ENCODE results near the gene WDR70. TPM values are rescaled to one million over a fixed set of nuclear protein-coding genes. Genes with fewer than 3 reads are reported as not detected.
"Not testable (repeated sequence)": the region's sequence is repeated elsewhere in the genome, so short reads cannot be mapped to it uniquely, and the experiment has no call there.

Gene WDR70
- total RNA-seq (2014; rRNA removed; shearing (Covaris generic)) = 28.4 and 34.9 TPM in 2 replicates

DNA sequence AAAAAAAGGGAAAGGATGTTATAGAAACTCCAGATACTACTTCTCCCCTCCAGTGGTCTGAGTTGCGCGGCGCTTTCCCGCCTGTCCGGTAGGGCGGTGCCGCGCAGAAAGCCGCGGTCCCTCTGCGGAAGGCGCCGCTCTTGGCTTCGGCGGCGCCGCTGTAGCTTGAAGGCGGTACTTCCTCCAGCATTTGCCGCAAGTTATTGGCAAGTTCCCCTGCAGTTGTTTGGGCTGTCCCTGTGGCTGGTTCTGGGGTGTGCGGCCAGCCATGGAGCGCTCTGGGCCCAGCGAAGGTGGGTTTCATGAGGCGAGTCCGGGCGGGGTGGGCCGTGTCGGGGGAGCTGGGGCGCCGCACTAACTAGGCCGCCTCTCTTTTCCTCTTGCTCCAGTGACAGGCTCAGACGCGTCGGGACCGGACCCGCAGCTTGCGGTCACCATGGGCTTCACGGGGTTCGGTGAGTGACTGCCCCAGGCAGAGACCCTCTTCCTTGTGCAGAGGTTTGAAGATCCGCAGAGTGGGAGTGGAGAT, at the start of gene WDR70:
Gene WDR70 (plus strand): TSS at position 219 of the 529 bp plus-strand sequence. CDS start 50 bp downstream, at position 269.
- not testable (repeated sequence) for H3K27me3 ChIP-seq (replicated peaks); H3K4me1 ChIP-seq (replicated peaks); H3K9me3 ChIP-seq (replicated peaks)
- Histone ChIP-seq H3K36me3 (peaks cover 11% of the 10 kb centered on the region), H3K4me3 (peak within 1 kb of the TSS; percentile 46), H3K27ac (0 out of 2 replicates have a peak within 1 kb of the TSS, but pooled peaks have one; percentile 21)
- DNase-seq (ENCODE audit: low read depth in 1 of 2, low spot score in 2 of 2) = peak; percentile 85 to 87

DNA sequence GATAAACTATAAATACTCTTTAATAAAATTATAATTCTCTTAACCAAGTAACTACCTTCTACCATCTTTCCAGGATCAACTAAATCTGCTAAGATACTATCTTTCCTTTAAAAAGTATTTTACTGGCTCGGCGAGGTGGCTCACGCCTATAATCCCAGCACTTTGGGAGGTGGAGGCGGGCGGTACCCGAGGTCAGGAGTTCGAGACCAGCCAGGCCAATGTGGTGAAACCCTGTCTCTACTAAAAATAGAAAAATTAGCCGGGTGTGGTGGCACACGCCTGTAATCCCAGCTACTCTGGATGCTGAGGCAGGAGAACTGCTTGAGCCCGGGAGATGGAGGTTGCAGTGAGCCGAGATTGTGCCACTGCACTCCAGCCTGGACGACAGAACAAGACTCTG, 44.4 kb upstream of the WDR70 start:
- H3K36me3 ChIP-seq = peaks cover 86% of the 10 kb centered on the region
- not testable (repeated sequence) for H3K4me1 ChIP-seq (replicated peaks); DNase-seq (ENCODE audit: low read depth in 1 of 2, low spot score in 2 of 2); H3K27ac ChIP-seq; H3K27me3 ChIP-seq (replicated peaks); H3K4me3 ChIP-seq; H3K9me3 ChIP-seq (replicated peaks)

DNA sequence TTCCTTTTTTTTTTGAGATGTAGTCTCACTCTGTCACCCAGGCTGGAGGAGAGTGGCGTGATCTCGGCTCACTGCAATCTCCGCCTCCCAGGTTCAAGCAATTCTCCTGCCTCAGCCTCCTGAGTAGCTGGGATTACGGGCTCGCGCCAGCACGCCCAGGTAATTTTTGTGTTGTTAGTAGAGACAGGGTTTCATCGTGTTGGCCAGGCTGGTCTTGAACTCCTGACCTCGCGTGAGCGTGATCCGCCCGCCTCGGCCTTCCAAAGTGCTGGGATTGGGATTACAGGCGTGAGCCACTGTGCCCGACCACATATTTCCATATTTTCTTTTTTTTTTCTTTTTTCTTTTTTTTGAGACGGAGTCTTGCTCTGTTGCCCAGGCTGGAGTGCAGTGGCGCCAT, 36.4 kb upstream of the WDR70 start:
- not testable (repeated sequence) for H3K4me3 ChIP-seq; H3K4me1 ChIP-seq (replicated peaks)

DNA sequence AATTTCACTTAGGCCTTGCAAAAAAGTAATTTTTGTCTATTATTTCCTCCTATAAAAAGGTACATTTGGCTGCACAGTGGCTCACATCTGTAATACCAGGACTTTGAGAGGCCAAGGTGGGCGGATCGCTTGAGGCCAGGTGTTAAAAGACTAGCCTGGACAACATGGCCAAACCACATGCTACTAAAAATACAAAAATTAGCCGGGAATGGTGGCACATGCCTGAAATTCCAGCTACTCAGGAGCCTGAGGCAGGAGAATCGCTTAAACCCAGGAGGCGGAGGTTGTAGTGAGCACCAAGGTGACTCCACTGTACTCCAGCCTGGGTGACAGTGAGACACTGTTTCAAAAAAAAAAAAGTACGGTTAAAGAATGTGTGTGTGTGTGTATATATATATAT, 24.0 kb upstream of the WDR70 start:
- Histone ChIP-seq H3K27ac (no peak overlapping the region), H3K27me3 (replicated peaks) (no peaks in the 10 kb centered on the region), H3K36me3 (peaks cover 79% of the 10 kb centered on the region), H3K4me1 (replicated peaks) (no peaks in the 10 kb centered on the region), H3K4me3 (no peak overlapping the region), H3K9me3 (replicated peaks) (no peaks in the 10 kb centered on the region)
- DNase-seq (ENCODE audit: low read depth in 1 of 2, low spot score in 2 of 2) = no peak

More for the DNA sequence above, 36.4 kb upstream of the WDR70 start:
- not testable (repeated sequence) for H3K27ac ChIP-seq; H3K27me3 ChIP-seq (replicated peaks); DNase-seq (ENCODE audit: low read depth in 1 of 2, low spot score in 2 of 2); H3K9me3 ChIP-seq (replicated peaks)
- peaks cover 83% of the 10 kb centered on the region for H3K36me3 ChIP-seq

DNA sequence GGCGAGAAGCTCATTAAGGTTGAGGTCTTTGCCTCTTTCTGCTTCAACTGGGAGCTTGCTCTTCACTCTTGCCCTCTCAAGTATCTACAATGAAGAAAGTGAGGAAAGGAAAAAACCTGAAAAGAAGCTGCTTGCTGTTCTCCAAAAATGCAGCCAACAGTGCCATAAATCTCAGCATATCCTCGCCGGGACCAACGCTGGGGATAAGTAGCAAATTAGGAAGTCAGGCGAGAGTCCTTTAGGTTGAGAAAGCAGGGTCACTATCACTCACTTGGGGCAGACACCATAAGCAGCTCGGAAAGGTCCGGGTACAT, 8.6 kb upstream of the WDR70 start:
- Histone ChIP-seq H3K36me3 (peaks cover 21% of the 10 kb centered on the region), H3K4me1 (replicated peaks) (peaks cover 16% of the 10 kb centered on the region), H3K4me3 (peak overlapping the region; percentile 60), H3K27ac (peak overlapping the region; percentile 63), H3K9me3 (replicated peaks) (no peaks in the 10 kb centered on the region), H3K27me3 (replicated peaks) (no peaks in the 10 kb centered on the region)
- DNase-seq (ENCODE audit: low read depth in 1 of 2, low spot score in 2 of 2) = no peak

DNA sequence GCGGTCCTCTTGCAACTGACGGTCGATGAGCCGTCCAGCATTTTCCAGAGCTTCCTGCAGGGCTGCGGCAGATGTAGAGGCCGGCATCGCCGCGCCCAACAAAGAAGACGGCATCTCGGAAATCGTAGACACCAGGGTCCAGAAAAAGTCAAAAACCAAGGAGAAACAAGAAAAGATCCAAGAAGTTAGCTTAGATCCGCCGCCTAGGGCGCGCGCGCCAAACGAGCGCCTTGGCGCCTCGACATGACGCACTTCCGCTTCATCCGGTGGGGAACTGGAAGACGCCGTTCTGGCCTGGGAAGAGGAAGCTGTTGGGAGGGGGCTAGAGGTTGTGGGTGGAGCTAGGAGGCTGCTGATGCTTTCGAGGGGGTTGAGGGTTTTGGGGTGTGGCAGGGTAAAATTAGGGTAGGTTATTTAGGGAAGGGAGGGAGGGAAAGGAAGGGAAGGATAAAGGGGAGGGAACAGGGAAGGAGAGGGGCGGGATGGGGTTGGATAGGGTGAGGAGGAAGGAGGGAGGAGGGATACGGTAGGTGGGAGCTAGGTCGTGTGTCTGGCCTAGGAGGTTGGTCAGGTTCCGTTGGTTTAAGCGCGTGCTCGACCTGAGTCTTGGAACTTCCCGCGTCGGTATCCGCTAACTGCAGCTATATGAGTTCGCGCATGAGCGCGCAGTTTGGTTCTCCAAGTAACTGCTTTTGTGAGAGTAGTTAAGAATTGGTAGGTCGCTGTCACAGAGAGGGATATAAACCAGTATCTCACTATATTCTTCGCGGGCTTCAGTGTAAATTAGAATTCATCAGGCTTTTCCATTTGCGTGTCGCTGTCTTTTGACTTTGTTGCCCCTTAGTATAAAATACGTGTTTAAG, 8.0 kb upstream of the WDR70 start, which contains the start of gene NUP155:
Gene NUP155 (minus strand): TSS at position 243 of the 863 bp plus-strand sequence. CDS start 129 bp downstream, at position 114.
- peak; percentile 91 to 96 for DNase-seq (ENCODE audit: low read depth in 1 of 2, low spot score in 2 of 2)
- H3K4me3 ChIP-seq = peak within 1 kb of the TSS; percentile 60
- H3K9me3 ChIP-seq (replicated peaks) = no peaks in the 10 kb centered on the region
- H3K4me1 ChIP-seq (replicated peaks) = peaks cover 16% of the 10 kb centered on the region
- H3K27me3 ChIP-seq (replicated peaks) = no peaks in the 10 kb centered on the region
- peak within 1 kb of the TSS; percentile 63 for H3K27ac ChIP-seq
- H3K36me3 ChIP-seq = peaks cover 21% of the 10 kb centered on the region

DNA sequence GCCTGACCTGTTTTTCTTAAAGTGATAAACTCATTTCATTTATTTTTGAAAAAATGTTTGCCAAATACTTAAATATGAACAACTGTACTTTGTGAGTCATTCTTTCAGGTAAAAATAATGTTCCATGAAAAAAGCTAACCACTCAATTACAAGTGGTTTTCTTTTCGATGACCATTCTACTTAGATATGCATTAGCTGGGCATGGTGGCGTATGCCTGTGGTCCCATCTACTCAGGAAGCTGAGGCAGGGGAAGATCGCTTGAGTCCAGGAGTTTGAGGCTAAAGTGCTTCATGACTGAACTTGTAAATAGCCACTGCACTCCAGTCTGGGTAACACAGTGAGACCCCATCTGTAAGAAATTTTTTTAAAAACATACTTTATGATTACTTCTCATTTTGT, 4.0 kb upstream of the WDR70 start:
- Histone ChIP-seq H3K9me3 (replicated peaks) (no peaks in the 10 kb centered on the region), H3K4me1 (replicated peaks) (peaks cover 6% of the 10 kb centered on the region), H3K27me3 (replicated peaks) (no peaks in the 10 kb centered on the region), H3K36me3 (0 out of 2 replicates have a peak, but pooled peaks cover 3% of the 10 kb centered on the region), H3K27ac (no peak overlapping the region), H3K4me3 (no peak overlapping the region)
- DNase-seq (ENCODE audit: low read depth in 1 of 2, low spot score in 2 of 2) = no peak

DNA sequence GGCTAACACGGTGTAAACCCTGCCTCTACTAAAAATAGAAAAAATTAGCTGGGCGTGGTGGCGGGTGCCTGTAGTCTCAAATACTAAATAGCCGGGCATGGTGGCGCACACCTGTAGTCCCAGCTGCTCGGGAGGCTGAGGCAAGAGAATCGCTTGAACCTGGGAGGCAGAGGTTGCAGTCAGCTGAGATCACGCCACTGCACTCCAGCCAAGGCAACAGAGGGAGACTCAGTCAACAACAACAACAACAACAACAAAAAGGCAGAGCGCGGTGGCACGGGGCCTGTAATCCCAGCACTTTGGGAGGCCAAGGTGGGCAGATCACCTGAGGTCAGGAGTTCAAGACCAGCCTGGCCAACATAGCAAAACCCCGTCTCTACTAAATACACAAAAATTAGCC, 1.1 kb upstream of the WDR70 start:
- H3K4me1 ChIP-seq (replicated peaks); H3K9me3 ChIP-seq (replicated peaks); DNase-seq (ENCODE audit: low read depth in 1 of 2, low spot score in 2 of 2); H3K36me3 ChIP-seq; H3K27me3 ChIP-seq (replicated peaks); H3K4me3 ChIP-seq; H3K27ac ChIP-seq: not testable (repeated sequence)

DNA sequence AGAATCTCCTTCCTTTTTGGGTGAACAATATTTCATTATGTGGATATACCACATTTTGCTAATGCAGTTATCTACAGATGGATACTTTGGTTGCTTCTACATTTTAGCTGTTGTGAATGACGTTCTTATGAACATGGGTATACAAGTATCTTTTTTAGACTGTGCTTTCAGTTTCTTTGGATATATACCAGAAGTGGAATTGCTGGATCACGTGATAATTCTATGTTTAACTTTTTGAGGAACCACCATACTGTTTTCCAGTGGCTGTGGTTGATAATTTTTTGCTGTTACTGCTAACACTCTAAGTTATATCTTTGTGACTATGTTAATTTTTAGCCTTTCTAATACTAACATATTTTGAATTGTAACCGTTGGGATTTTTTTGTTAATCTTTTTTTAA, 12.5 kb downstream of the WDR70 start:
- no peak overlapping the region for H3K27ac ChIP-seq
- no peak overlapping the region for H3K4me3 ChIP-seq
- DNase-seq (ENCODE audit: low read depth in 1 of 2, low spot score in 2 of 2) = no peak
- no peaks in the 10 kb centered on the region for H3K27me3 ChIP-seq (replicated peaks)
- no peaks in the 10 kb centered on the region for H3K4me1 ChIP-seq (replicated peaks)
- no peaks in the 10 kb centered on the region for H3K9me3 ChIP-seq (replicated peaks)
- H3K36me3 ChIP-seq = peaks cover 50% of the 10 kb centered on the region

DNA sequence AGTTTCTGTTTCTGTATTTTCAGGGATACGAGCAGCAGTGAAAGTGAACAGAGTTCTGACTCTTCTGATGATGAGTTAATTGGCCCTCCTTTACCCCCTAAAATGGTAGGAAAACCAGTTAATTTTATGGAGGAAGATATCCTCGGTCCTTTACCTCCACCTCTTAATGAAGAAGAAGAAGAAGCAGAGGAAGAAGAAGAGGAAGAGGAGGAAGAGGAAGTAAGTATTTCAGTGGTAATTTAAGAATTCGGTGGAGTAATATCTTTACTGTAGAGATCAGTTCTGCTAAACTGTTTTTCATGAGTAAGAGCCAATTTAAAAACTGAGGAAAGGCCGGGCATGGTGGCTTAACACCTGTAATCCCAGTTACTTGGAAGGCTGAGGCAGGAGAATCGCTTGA, 17.2 kb downstream of the WDR70 start:
- Histone ChIP-seq H3K9me3 (replicated peaks) (no peaks in the 10 kb centered on the region), H3K27ac (no peak overlapping the region), H3K27me3 (replicated peaks) (no peaks in the 10 kb centered on the region), H3K4me1 (replicated peaks) (peaks cover 15% of the 10 kb centered on the region), H3K36me3 (peaks cover 58% of the 10 kb centered on the region), H3K4me3 (no peak overlapping the region)
- no peak for DNase-seq (ENCODE audit: low read depth in 1 of 2, low spot score in 2 of 2)

DNA sequence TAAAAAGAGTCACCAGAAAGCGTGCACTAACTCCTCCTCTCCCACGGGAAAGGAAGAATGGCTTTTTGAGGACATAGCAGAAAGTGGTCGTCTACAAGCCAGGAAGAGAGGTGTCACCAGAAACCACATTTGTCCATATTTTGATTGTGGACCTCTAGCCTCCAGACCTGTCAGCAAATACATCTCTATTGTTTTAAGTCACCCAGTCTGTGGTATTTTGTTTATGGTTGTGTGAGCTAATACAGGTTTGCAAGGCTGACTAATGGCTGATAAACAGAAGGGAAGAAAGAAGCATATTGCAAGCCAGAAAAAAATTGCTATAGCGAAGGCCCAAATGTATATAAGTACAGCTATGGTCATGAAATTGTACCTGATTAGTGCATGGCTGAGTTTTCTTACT, 21.4 kb downstream of the WDR70 start:
- H3K4me3 ChIP-seq = no peak overlapping the region
- no peak overlapping the region for H3K27ac ChIP-seq
- H3K4me1 ChIP-seq (replicated peaks) = peaks cover 15% of the 10 kb centered on the region
- H3K27me3 ChIP-seq (replicated peaks) = no peaks in the 10 kb centered on the region
- peaks cover 18% of the 10 kb centered on the region for H3K36me3 ChIP-seq
- H3K9me3 ChIP-seq (replicated peaks) = no peaks in the 10 kb centered on the region
- peak in 1 of 2 experiments; percentile 57 for DNase-seq (ENCODE audit: low read depth in 1 of 2, low spot score in 2 of 2)

DNA sequence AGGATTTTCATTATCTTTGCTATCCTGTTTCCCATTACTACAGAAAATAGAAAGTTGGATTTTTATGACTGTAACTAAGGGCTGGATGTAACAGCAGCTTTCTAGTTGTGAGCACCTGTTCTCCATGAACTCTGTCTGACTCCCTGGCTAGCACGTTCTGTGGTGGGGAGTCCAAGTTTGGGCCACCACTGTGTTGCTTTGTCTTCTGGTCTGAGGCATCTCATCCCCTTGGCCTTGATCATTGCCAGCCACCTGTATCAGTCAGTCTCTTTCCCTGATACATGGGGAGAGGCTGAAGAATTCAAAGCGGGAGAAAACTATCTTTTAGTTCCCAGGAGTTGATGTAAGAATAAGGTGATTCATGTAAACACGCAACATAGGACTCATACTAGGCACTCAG, 33.4 kb downstream of the WDR70 start:
- no peaks in the 10 kb centered on the region for H3K27me3 ChIP-seq (replicated peaks)
- H3K4me3 ChIP-seq = no peak overlapping the region
- no peak overlapping the region for H3K27ac ChIP-seq
- H3K36me3 ChIP-seq = 0 out of 2 replicates have a peak, but pooled peaks cover under 1% of the 10 kb centered on the region
- DNase-seq (ENCODE audit: low read depth in 1 of 2, low spot score in 2 of 2) = no peak
- no peaks in the 10 kb centered on the region for H3K4me1 ChIP-seq (replicated peaks)
- no peaks in the 10 kb centered on the region for H3K9me3 ChIP-seq (replicated peaks)

DNA sequence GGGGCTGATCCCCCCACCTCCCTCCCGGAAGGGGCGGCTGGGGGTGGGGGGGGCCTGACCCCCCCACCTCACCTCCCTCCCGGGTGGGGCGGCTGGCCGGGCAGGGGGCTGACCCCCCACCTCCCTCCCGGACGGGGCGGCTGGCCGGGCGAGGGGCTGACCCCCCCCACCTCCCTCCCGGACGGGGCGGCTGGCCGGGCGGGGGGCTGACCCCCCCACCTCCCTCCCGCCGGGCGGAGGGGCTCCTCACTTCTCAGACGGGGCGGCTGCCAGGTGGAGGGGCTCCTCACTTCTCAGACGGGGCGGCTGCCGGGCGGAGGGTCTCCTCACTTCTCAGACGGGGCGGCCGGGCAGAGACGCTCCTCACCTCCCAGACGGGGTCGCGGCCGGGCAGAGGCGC, 36.3 kb downstream of the WDR70 start:
- H3K27ac ChIP-seq; DNase-seq (ENCODE audit: low read depth in 1 of 2, low spot score in 2 of 2); H3K36me3 ChIP-seq; H3K4me3 ChIP-seq; H3K9me3 ChIP-seq (replicated peaks); H3K4me1 ChIP-seq (replicated peaks); H3K27me3 ChIP-seq (replicated peaks): not testable (repeated sequence)

DNA sequence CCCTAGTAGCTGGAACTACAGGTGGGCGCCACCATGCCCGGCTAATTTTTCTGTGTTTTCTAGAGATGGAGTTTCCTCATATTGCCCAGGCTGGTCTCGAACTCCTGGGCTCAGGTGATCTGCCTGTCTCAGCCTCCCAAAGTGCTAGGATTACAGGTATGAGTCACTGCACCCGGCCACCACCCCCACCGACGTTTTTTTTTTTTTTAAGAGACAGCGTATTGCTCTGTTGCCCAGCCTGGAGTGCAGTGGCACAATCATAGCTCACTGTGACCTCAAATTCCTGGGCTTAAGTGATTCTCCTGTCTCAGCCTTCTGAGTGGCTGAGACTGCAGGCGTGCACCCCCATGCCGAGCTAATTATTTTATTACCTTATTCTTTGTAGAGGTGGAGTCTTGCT, 38.2 kb downstream of the WDR70 start:
- H3K27me3 ChIP-seq (replicated peaks) = no peaks in the 10 kb centered on the region
- H3K9me3 ChIP-seq (replicated peaks) = no peaks in the 10 kb centered on the region
- H3K4me3 ChIP-seq = no peak overlapping the region
- DNase-seq (ENCODE audit: low read depth in 1 of 2, low spot score in 2 of 2) = no peak
- no peaks in the 10 kb centered on the region for H3K4me1 ChIP-seq (replicated peaks)
- H3K27ac ChIP-seq = no peak overlapping the region
- H3K36me3 ChIP-seq = peaks cover 9% of the 10 kb centered on the region

Data from SJSA1 (cell line).